HG03565 (cell line): ENCODE measurements around the gene CCDC157.

Experiments used
- ATAC-seq: cut with Tn5 transposase; IDR thresholded peaks from one replicate; pipeline ENCODE4 v1.9.1; 2021; ENCODE audit warnings: mild to moderate bottlenecking, moderate library complexity; ENCODE audit not compliant: unreplicated experiment

CCDC157 gene

GRCh38 chr22:30351226-30351625, 5.6 kb upstream of the CCDC157 start:
- no peak for ATAC-seq

GRCh38 chr22:30354644-30355043, 2.2 kb upstream of the CCDC157 start:
- no peak for ATAC-seq

- ATAC-seq = no peak
These were observed 396 bp downstream of the CCDC157 start for GRCh38 chr22:30357236-30357570.

GRCh38 chr22:30357650-30358215, 926 bp downstream of the CCDC157 start:
- ATAC-seq = no peak

- no peak for ATAC-seq
These were observed 1.7 kb downstream of the CCDC157 start for GRCh38 chr22:30358541-30358940.

GRCh38 chr22:30361916-30362650, 5.3 kb downstream of the CCDC157 start:
- ATAC-seq = no peak

- ATAC-seq = no peak
These were observed 6.0 kb downstream of the CCDC157 start for GRCh38 chr22:30362651-30363281.

- no peak for ATAC-seq
These were observed 9.1 kb downstream of the CCDC157 start for GRCh38 chr22:30365891-30366290.

- no peak for ATAC-seq
These were observed 11.6 kb downstream of the CCDC157 start for GRCh38 chr22:30368420-30368819.

- no peak for ATAC-seq
These were observed 13.9 kb downstream of the CCDC157 start for GRCh38 chr22:30370641-30371230.

GRCh38 chr22:30371321-30371720, 14.5 kb downstream of the CCDC157 start:
- no peak for ATAC-seq

- ATAC-seq = no peak
These were observed 15.2 kb downstream of the CCDC157 start for GRCh38 chr22:30371981-30372380.

GRCh38 chr22:30372915-30373314, 16.1 kb downstream of the CCDC157 start:
- no peak for ATAC-seq

GRCh38 chr22:30373331-30374325, 16.8 kb downstream of the CCDC157 start:
- ATAC-seq = no peak

GRCh38 chr22:30375312-30375849, 18.6 kb downstream of the CCDC157 start:
- ATAC-seq = no peak

GRCh38 chr22:30380011-30380410, 23.2 kb downstream of the CCDC157 start:
- no peak for ATAC-seq

- ATAC-seq = no peak
These were observed 24.5 kb downstream of the CCDC157 start for GRCh38 chr22:30381264-30381663.

GRCh38 chr22:30382340-30382739, 25.5 kb downstream of the CCDC157 start:
- ATAC-seq = no peak

- ATAC-seq = no peak
These were observed 26.3 kb downstream of the CCDC157 start for GRCh38 chr22:30383061-30383460.

GRCh38 chr22:30385942-30386341, 29.1 kb downstream of the CCDC157 start:
- ATAC-seq = no peak

- no peak for ATAC-seq
These were observed 29.8 kb downstream of the CCDC157 start for GRCh38 chr22:30386608-30386959.
